Measurements from ENCODE around the gene ANKRD17.

The ANKRD17 gene

GRCh38 chr4:73037057-73037456, 221.5 kb downstream of the ANKRD17 start:
- no peak for DNase-seq

GRCh38 chr4:73036123-73036522, 222.5 kb downstream of the ANKRD17 start:
- DNase-seq = no peak

GRCh38 chr4:73034896-73035295, 223.7 kb downstream of the ANKRD17 start:
- no peak for DNase-seq

- DNase-seq = no peak
Measured at GRCh38 chr4:73028621-73029020, 230.0 kb downstream of the ANKRD17 start.

Data from NCI-H226 (cell line).